ENCODE results near the gene PRR29. TPM values are rescaled to one million over a fixed set of nuclear protein-coding genes. Genes with fewer than 3 reads are reported as not detected.

PRR29 gene
- total RNA-seq, 4 donors from 2014 or later = 0.13 TPM; not detected in 3

DNA sequence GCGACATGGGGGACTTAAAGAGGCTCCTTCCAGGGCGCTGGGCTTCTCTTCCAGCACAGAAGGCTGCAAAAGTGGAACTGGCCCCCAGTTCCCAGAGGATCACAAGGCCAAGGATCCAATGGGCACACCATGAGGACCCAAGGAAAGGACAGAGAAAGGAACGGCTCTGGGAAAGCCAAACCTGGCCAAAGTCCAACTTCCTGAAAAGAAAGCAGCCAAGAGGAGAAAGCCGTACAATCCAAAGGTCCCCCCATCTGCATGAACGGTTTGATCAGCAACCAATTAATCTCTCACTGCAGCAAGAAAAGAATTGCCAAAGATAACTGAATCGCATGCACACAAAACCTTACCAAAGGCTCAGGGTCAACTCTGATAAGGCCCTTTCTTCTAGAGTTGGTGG lies 42.1 kb downstream of the PRR29 start:
- intact Hi-C loops (cut with DNase I; ENCODE audit: low total_unique reads) = no loop called here
- no peaks in the 10 kb centered on the region for H3K9me3 ChIP-seq
- H3K36me3 ChIP-seq = peaks cover 0 to 19% of the 10 kb centered on the region in 2 donors
- TF ChIP-seq, protein P1, sequence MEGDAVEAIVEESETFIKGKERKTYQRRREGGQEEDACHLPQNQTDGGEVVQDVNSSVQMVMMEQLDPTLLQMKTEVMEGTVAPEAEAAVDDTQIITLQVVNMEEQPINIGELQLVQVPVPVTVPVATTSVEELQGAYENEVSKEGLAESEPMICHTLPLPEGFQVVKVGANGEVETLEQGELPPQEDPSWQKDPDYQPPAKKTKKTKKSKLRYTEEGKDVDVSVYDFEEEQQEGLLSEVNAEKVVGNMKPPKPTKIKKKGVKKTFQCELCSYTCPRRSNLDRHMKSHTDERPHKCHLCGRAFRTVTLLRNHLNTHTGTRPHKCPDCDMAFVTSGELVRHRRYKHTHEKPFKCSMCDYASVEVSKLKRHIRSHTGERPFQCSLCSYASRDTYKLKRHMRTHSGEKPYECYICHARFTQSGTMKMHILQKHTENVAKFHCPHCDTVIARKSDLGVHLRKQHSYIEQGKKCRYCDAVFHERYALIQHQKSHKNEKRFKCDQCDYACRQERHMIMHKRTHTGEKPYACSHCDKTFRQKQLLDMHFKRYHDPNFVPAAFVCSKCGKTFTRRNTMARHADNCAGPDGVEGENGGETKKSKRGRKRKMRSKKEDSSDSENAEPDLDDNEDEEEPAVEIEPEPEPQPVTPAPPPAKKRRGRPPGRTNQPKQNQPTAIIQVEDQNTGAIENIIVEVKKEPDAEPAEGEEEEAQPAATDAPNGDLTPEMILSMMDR (IDR thresholded peaks at IDR 0.05 in 4 of 5, conservative IDR thresholded peaks at IDR 0.05 in 1 of 5) = no peak
- TF ChIP-seq POLR2A (IDR thresholded peaks at IDR 0.05) = no peak
- no peaks in the 10 kb centered on the region for H3K4me1 ChIP-seq
- ATAC-seq = no peak
- no peaks in the 10 kb centered on the region for H3K27me3 ChIP-seq
- DNase-seq = no peak
- H3K4me3 ChIP-seq = no peak overlapping the region
- no peak overlapping the region for H3K27ac ChIP-seq
- in situ Hi-C loops (cut with MboI; ENCODE audit: low sequenced_read_pairs in 4 of 4) = loop anchor here in 1 of 4 donors (25.0 kb wide), 1 partner anchor 247 kb away; no protein-coding TSS in a partner anchor

DNA sequence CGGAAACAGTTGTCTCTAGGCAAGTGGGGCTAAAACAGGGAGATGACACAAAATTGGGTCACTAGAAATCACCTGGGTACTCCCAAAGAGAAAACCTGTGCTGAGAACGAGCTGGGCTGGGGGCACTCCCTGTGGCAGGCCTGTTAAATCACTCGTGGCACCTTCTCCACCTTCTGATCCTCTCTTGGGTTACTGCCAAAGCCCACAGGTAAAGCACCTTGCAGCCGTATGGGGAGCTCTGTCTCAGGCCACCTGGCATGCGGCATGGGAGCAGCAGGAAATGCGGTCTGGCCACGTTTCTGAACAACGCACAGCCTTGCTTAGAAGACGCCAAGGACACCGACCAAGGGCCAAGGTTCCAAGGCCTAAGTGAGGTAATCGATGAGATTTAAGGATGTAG lies 43.8 kb downstream of the PRR29 start:
- H3K27ac ChIP-seq = no peak overlapping the region
- H3K4me1 ChIP-seq = no peaks in the 10 kb centered on the region
- ATAC-seq (no peak), DNase-seq (no peak)
- no peak overlapping the region for H3K4me3 ChIP-seq
- H3K27me3 ChIP-seq = no peaks in the 10 kb centered on the region
- peaks cover 0 to 36% of the 10 kb centered on the region in 2 donors for H3K36me3 ChIP-seq
- in situ Hi-C loops (cut with MboI; ENCODE audit: low sequenced_read_pairs in 4 of 4) (loop anchor here in 1 of 4 donors (25.0 kb wide), 1 partner anchor 245 kb away; no protein-coding TSS in a partner anchor), intact Hi-C loops (cut with DNase I; ENCODE audit: low total_unique reads) (no loop called here)
- TF ChIP-seq, protein P1 (IDR thresholded peaks at IDR 0.05 in 4 of 5, conservative IDR thresholded peaks at IDR 0.05 in 1 of 5) = no peak
- TF ChIP-seq POLR2A (IDR thresholded peaks at IDR 0.05) = no peak
- no peaks in the 10 kb centered on the region for H3K9me3 ChIP-seq

DNA sequence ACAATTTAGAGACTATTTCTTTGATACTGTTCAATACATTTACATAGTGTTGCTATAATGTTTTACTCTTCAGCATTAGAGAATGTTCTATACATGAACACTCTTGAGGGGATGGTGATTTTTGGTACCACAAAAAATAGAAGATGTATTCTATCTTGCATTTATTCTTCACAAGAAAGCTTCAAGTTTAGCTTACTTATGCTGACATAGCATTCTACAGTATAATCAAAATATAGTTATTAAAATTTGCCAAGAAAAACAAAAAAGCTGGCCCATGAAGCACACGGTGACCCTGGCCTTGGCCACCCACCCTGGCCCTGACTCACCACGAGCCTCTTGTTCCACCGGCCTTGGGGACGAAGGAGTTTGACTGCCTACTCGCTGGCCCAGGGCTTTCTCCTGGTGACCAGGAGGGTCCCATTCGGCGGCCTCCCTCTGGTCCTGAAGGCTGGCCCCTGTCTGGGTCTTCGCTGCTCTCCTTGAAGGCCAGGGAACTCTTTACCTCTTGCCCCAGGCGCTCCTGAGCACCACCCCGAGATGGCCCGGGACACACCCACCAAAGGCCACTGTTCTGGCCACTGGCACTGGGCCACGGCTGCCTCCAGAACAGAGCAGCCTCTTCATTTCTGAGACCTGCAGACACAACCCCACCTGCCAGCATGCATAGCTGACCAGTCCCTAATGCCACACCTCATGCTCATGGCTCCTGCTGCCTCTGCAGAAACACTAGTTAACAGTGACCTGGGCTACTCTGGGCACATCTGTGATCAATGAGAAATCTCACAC lies 44.7 kb downstream of the PRR29 start:
- TF ChIP-seq, protein P1 (IDR thresholded peaks at IDR 0.05 in 4 of 5, conservative IDR thresholded peaks at IDR 0.05 in 1 of 5) = no peak
- TF ChIP-seq POLR2A (IDR thresholded peaks at IDR 0.05) = no peak
- no peak for DNase-seq
- H3K4me1 ChIP-seq = no peaks in the 10 kb centered on the region
- in situ Hi-C loops (cut with MboI; ENCODE audit: low sequenced_read_pairs in 4 of 4) (loop anchor here in 1 of 4 donors (25.0 kb wide), 1 partner anchor 244 kb away; no protein-coding TSS in a partner anchor), intact Hi-C loops (cut with DNase I; ENCODE audit: low total_unique reads) (no loop called here)
- H3K36me3 ChIP-seq = peaks cover 0 to 46% of the 10 kb centered on the region in 2 donors
- ATAC-seq = no peak
- H3K27me3 ChIP-seq = no peaks in the 10 kb centered on the region
- no peak overlapping the region for H3K4me3 ChIP-seq
- no peak overlapping the region for H3K27ac ChIP-seq
- H3K9me3 ChIP-seq = no peaks in the 10 kb centered on the region

- Histone ChIP-seq H3K4me3 (no peak overlapping the region), H3K9me3 (no peaks in the 10 kb centered on the region), H3K27ac (no peak overlapping the region), H3K27me3 (no peaks in the 10 kb centered on the region), H3K36me3 (peaks cover 0 to 68% of the 10 kb centered on the region in 2 donors), H3K4me1 (no peaks in the 10 kb centered on the region)
- no peak for TF ChIP-seq POLR2A (IDR thresholded peaks at IDR 0.05)
- TF ChIP-seq, protein P1 (IDR thresholded peaks at IDR 0.05 in 4 of 5, conservative IDR thresholded peaks at IDR 0.05 in 1 of 5) = no peak
- DNase-seq = no peak
- no peak for ATAC-seq
- intact Hi-C loops (cut with DNase I; ENCODE audit: low total_unique reads) = no loop called here
- in situ Hi-C loops (cut with MboI; ENCODE audit: low sequenced_read_pairs in 4 of 4) = loop anchor here in 1 of 4 donors (25.0 kb wide), 1 partner anchor 242 kb away; no protein-coding TSS in a partner anchor
Measured at GRCh38 chr17:64045176-64045575, 47.0 kb downstream of the PRR29 start.
